Measurements from ENCODE around the gene LSAMP. TPM values are rescaled to one million over a fixed set of nuclear protein-coding genes. Genes with fewer than 3 reads are reported as not detected.

Gene LSAMP
- polyA plus RNA-seq, 1 of the 3 experiments (the other 2 are of a cell fraction) = 6.6 TPM

DNA sequence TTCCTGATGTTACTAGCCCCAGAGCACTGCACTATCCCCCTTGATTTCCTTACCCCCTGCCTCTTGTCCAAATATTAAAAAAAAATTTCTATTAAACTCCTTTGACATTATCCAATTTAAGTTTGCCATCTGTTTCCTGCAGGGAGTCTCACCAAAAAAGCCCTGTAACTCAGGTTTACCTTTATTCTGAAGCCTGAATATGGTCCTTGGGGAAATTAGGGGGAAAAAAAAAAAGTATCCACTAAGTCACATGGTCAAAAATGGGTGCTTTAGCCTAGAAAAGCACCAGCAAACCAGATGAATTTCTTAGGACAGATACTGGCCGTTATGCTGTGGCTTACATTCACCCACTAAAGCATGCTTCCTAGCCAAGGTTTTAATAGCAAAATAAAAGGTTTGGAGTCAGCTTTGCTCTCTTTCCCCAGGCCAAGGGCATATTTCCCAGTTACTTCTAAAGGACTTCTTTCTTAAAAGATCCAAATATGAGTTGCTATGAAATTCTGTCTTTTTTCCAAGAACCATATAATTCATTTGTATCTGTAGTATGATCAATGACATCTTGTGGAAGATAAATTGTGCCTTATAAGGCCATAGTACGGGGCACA, 394.9 kb downstream of the LSAMP start:
- Histone ChIP-seq H3K79me2 (ENCODE audit: insufficient read depth) (no peaks in the 10 kb centered on the region), H3K4me1 (ENCODE audit: control insufficient read depth in 1 of 2, insufficient read depth in 2 of 2, low read depth in 1 of 2, low read length in 1 of 2) (peaks cover 0 to 14% of the 10 kb centered on the region in 2 experiments; a peak in 2 of 4 replicates), H3K9ac (no peak overlapping the region), H3F3A (replicated peaks; ENCODE audit: insufficient read depth) (no peaks in the 10 kb centered on the region), H2AFZ (ENCODE audit: low read depth) (no peak overlapping the region), H3K27ac (ENCODE audit: low read depth in 2 of 2, low read length in 1 of 2) (no peak overlapping the region), H3K36me3 (replicated peaks in 1 of 2; ENCODE audit: control insufficient read depth in 1 of 2, insufficient read depth in 2 of 2, low read length in 1 of 2) (no peaks in the 10 kb centered on the region), H3K4me2 (no peak overlapping the region), H4K20me1 (ENCODE audit: insufficient read depth) (no peaks in the 10 kb centered on the region), H3K9me2 (no peaks in the 10 kb centered on the region), H3K9me3 (no peaks in the 10 kb centered on the region), H3K27me3 (ENCODE audit: insufficient read depth) (no peaks in the 10 kb centered on the region), H3K4me3 (ENCODE audit: low read depth in 2 of 2, low read length in 1 of 2) (no peak overlapping the region)
- ChIA-PET POLR2A (no interaction called here), CTCF (no interaction called here)
- DNase-seq = no peak
- WGBS (ENCODE audit: low lambda C conversion rate) = 83% methylated on average over 2 of the region's 2 CpGs
- TF ChIP-seq FOXM1 (IDR thresholded peaks at IDR 0.05; ENCODE audit: low read depth) (no peak), NFIC (IDR thresholded peaks at IDR 0.05; ENCODE audit: borderline replicate concordance) (no peak), POLR2AphosphoS5 (IDR thresholded peaks at IDR 0.05; ENCODE audit: low read depth, low read length) (no peak), SMC3 (IDR thresholded peaks at IDR 0.05; ENCODE audit: low read depth, low read length) (no peak)
- TF ChIP-seq, protein P1, sequence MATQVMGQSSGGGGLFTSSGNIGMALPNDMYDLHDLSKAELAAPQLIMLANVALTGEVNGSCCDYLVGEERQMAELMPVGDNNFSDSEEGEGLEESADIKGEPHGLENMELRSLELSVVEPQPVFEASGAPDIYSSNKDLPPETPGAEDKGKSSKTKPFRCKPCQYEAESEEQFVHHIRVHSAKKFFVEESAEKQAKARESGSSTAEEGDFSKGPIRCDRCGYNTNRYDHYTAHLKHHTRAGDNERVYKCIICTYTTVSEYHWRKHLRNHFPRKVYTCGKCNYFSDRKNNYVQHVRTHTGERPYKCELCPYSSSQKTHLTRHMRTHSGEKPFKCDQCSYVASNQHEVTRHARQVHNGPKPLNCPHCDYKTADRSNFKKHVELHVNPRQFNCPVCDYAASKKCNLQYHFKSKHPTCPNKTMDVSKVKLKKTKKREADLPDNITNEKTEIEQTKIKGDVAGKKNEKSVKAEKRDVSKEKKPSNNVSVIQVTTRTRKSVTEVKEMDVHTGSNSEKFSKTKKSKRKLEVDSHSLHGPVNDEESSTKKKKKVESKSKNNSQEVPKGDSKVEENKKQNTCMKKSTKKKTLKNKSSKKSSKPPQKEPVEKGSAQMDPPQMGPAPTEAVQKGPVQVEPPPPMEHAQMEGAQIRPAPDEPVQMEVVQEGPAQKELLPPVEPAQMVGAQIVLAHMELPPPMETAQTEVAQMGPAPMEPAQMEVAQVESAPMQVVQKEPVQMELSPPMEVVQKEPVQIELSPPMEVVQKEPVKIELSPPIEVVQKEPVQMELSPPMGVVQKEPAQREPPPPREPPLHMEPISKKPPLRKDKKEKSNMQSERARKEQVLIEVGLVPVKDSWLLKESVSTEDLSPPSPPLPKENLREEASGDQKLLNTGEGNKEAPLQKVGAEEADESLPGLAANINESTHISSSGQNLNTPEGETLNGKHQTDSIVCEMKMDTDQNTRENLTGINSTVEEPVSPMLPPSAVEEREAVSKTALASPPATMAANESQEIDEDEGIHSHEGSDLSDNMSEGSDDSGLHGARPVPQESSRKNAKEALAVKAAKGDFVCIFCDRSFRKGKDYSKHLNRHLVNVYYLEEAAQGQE (IDR thresholded peaks at IDR 0.05; ENCODE audit: low read depth, low read length) = no peak

DNA sequence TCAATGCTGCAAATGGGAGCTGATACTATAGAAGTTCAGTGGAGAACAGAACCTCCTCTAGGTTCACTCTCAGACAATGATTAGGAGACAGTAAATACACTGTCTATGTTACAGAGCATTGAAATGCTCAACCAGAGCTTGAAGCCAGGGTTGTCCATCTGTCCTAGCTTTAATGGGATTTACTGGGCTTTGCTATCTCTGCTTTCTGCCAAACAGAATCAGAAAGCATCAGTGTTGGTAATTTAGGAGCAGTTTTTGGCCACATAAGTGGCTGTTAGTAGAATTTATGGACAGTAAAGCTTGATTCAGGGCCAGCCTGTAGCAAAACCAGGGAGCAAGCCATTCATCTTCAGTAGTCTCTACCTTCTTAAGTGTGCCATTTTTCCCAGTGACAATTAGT, 396.3 kb downstream of the LSAMP start:
- no peaks in the 10 kb centered on the region for H3K79me2 ChIP-seq (ENCODE audit: insufficient read depth)
- no peak for TF ChIP-seq TCF12 (IDR thresholded peaks at IDR 0.05)
- TF ChIP-seq EZH2phosphoT487 (IDR thresholded peaks at IDR 0.05; ENCODE audit: borderline replicate concordance, low read depth) = no peak
- TF ChIP-seq RFX5 (IDR thresholded peaks at IDR 0.05; ENCODE audit: low read length) = no peak
- TF ChIP-seq, protein P2, sequence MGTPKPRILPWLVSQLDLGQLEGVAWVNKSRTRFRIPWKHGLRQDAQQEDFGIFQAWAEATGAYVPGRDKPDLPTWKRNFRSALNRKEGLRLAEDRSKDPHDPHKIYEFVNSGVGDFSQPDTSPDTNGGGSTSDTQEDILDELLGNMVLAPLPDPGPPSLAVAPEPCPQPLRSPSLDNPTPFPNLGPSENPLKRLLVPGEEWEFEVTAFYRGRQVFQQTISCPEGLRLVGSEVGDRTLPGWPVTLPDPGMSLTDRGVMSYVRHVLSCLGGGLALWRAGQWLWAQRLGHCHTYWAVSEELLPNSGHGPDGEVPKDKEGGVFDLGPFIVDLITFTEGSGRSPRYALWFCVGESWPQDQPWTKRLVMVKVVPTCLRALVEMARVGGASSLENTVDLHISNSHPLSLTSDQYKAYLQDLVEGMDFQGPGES (IDR thresholded peaks at IDR 0.05; ENCODE audit: low read depth, low read length) = no peak
- no peak for TF ChIP-seq NFIC (IDR thresholded peaks at IDR 0.05; ENCODE audit: borderline replicate concordance)
- TF ChIP-seq TAF1 (IDR thresholded peaks at IDR 0.05; ENCODE audit: borderline replicate concordance, low read depth, low read length) = no peak
- TF ChIP-seq, protein P3, sequence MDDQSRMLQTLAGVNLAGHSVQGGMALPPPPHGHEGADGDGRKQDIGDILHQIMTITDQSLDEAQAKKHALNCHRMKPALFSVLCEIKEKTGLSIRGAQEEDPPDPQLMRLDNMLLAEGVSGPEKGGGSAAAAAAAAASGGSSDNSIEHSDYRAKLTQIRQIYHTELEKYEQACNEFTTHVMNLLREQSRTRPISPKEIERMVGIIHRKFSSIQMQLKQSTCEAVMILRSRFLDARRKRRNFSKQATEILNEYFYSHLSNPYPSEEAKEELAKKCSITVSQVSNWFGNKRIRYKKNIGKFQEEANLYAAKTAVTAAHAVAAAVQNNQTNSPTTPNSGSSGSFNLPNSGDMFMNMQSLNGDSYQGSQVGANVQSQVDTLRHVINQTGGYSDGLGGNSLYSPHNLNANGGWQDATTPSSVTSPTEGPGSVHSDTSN (IDR thresholded peaks at IDR 0.05) = no peak
- TF ChIP-seq SMC3 (IDR thresholded peaks at IDR 0.05; ENCODE audit: low read depth, low read length) = no peak
- TF ChIP-seq RCOR1 (IDR thresholded peaks at IDR 0.05; ENCODE audit: low read length) = no peak
- no peak for TF ChIP-seq CHD2 (IDR thresholded peaks at IDR 0.05; ENCODE audit: low read length, partially characterized antibody)
- H3K9me3 ChIP-seq = no peaks in the 10 kb centered on the region
- H3K36me3 ChIP-seq (replicated peaks in 1 of 2; ENCODE audit: control insufficient read depth in 1 of 2, insufficient read depth in 2 of 2, low read length in 1 of 2) = no peaks in the 10 kb centered on the region
- H3K4me1 ChIP-seq (ENCODE audit: control insufficient read depth in 1 of 2, insufficient read depth in 2 of 2, low read depth in 1 of 2, low read length in 1 of 2) = peaks cover 0 to 16% of the 10 kb centered on the region in 2 experiments; a peak in 2 of 4 replicates
- ChIA-PET POLR2A (no interaction called here), CTCF (no interaction called here)
- DNase-seq = no peak
- no peaks in the 10 kb centered on the region for H4K20me1 ChIP-seq (ENCODE audit: insufficient read depth)
- H3K27me3 ChIP-seq (ENCODE audit: insufficient read depth) = no peaks in the 10 kb centered on the region
- no peak overlapping the region; a peak in 1 of 4 replicates for H3K27ac ChIP-seq (ENCODE audit: low read depth in 2 of 2, low read length in 1 of 2)
- no peak overlapping the region for H3K9ac ChIP-seq
- H2AFZ ChIP-seq (ENCODE audit: low read depth) = no peak overlapping the region
- no peak overlapping the region for H3K4me3 ChIP-seq (ENCODE audit: low read depth in 2 of 2, low read length in 1 of 2)
- no peaks in the 10 kb centered on the region for H3F3A ChIP-seq (replicated peaks; ENCODE audit: insufficient read depth)
- no peak overlapping the region for H3K4me2 ChIP-seq
- H3K9me2 ChIP-seq = no peaks in the 10 kb centered on the region

All from SK-N-SH (cell line).